Measurements from ENCODE around the gene HNRNPDL.
"Not testable (repeated sequence)": the region's sequence is repeated elsewhere in the genome, so short reads cannot be mapped to it uniquely, and the experiment has no call there.

Gene HNRNPDL

GRCh38 chr4:82421796-82422560 lies 8.3 kb downstream of the HNRNPDL start:
- CTCF ChIA-PET = interaction anchor here (0.9 to 1.2 kb wide), 2 partner anchors 8 to 12 kb away, joined by 3 read pairs; no protein-coding TSS in a partner anchor
- no peak for DNase-seq (ENCODE audit: extremely low spot score)
- POLR2A ChIA-PET = interaction anchor here (1.3 kb wide), 1 partner anchor 48 kb away, joined by 6 read pairs; the partner anchor contains the start of gene HNRNPD
- TF ChIP-seq, protein P1, sequence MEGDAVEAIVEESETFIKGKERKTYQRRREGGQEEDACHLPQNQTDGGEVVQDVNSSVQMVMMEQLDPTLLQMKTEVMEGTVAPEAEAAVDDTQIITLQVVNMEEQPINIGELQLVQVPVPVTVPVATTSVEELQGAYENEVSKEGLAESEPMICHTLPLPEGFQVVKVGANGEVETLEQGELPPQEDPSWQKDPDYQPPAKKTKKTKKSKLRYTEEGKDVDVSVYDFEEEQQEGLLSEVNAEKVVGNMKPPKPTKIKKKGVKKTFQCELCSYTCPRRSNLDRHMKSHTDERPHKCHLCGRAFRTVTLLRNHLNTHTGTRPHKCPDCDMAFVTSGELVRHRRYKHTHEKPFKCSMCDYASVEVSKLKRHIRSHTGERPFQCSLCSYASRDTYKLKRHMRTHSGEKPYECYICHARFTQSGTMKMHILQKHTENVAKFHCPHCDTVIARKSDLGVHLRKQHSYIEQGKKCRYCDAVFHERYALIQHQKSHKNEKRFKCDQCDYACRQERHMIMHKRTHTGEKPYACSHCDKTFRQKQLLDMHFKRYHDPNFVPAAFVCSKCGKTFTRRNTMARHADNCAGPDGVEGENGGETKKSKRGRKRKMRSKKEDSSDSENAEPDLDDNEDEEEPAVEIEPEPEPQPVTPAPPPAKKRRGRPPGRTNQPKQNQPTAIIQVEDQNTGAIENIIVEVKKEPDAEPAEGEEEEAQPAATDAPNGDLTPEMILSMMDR (IDR thresholded peaks at IDR 0.05; ENCODE audit: control extremely low read depth, extremely low read depth, low read depth, missing control alignments) = no peak

GRCh38 chr4:82419451-82419850 lies 10.8 kb downstream of the HNRNPDL start:
- CTCF ChIA-PET = interaction anchor here (2.2 kb wide), 1 partner anchor 9 kb away, joined by 13 read pairs; no protein-coding TSS in a partner anchor
- POLR2A ChIA-PET = interaction anchor here (1.0 to 2.6 kb wide), 3 partner anchors 10 to 54 kb away, joined by 4 to 24 read pairs (median 12); partner anchors contain the start of genes HNRNPD and HNRNPDL
- TF ChIP-seq, protein P1 (IDR thresholded peaks at IDR 0.05; ENCODE audit: control extremely low read depth, extremely low read depth, low read depth, missing control alignments) = no peak
- no peak for DNase-seq (ENCODE audit: extremely low spot score)

GRCh38 chr4:82415922-82416365 lies 14.3 kb downstream of the HNRNPDL start:
- no peak for DNase-seq (ENCODE audit: extremely low spot score)
- ChIA-PET POLR2A (interaction anchor here (2.3 kb wide), 1 partner anchor 13 kb away, joined by 14 read pairs; no protein-coding TSS in a partner anchor), CTCF (interaction anchor here (1.0 to 3.7 kb wide), 4 partner anchors 9 to 323 kb away, joined by 3 to 19 read pairs (median 4); partner anchors contain the start of gene HNRNPDL)
- TF ChIP-seq, protein P1 (IDR thresholded peaks at IDR 0.05; ENCODE audit: control extremely low read depth, extremely low read depth, low read depth, missing control alignments) = no peak

DNA sequence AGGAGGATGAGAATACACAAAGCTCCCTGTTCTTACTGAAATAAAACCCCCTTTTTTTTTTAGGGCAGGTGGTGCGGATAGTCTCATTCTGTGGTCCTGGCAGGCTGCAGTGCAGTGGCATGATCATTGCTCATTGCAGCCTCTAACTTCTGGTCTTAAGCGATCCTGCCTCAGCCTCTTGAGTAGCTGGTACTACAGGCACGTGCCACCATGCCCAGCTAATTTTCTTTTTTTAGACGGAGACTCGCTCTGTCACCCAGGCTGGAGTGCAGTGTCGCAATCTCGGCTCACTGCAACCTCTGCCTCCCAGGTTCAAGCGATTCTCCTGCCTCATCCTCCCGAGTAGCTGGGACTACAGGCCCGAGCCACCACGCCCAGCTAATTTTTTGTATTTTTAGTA lies 15.2 kb downstream of the HNRNPDL start:
- CTCF ChIA-PET = interaction anchor here (0.8 to 3.7 kb wide), 6 partner anchors 9 to 34 kb away, joined by 3 to 19 read pairs (median 4); partner anchors contain the start of gene HNRNPDL

GRCh38 chr4:82403725-82404124 lies 26.5 kb downstream of the HNRNPDL start:
- ChIA-PET CTCF (no interaction called here), POLR2A (no interaction called here)
- no peak for DNase-seq (ENCODE audit: extremely low spot score)
- TF ChIP-seq, protein P1 (IDR thresholded peaks at IDR 0.05; ENCODE audit: control extremely low read depth, extremely low read depth, low read depth, missing control alignments) = no peak

More for the DNA sequence above, 15.2 kb downstream of the HNRNPDL start:
- POLR2A ChIA-PET = interaction anchor here (0.6 to 2.3 kb wide), 2 partner anchors 14 to 518 kb away, joined by 3 to 14 read pairs; no protein-coding TSS in a partner anchor
- DNase-seq (ENCODE audit: extremely low spot score) = not testable (repeated sequence)

- POLR2A ChIA-PET = no interaction called here
- CTCF ChIA-PET = no interaction called here
- TF ChIP-seq, protein P1 (IDR thresholded peaks at IDR 0.05; ENCODE audit: control extremely low read depth, extremely low read depth, low read depth, missing control alignments) = no peak
- no peak for DNase-seq (ENCODE audit: extremely low spot score)
Observed at GRCh38 chr4:82402196-82402775, 28.0 kb downstream of the HNRNPDL start.

Measured in GM10248 (cell line).